ENCODE data around the gene PDPN. TPM values are rescaled to one million over a fixed set of nuclear protein-coding genes. Genes with fewer than 3 reads are reported as not detected.

PDPN gene
- polyA plus RNA-seq, 12 donors: 16.8 to 45.6 (median 37.9) TPM; not detected in 1

Other genes starting within 250 kb of the PDPN start
- gene PRAMEF14, start 236.7 kb upstream of the PDPN start, polyA plus RNA-seq (ENCODE audit: insufficient read length in 12 of 12): not detected
- not detected for gene PRAMEF19, start 211.9 kb upstream of the PDPN start, polyA plus RNA-seq (ENCODE audit: insufficient read length in 12 of 12)
- gene PRAMEF17, start 194.2 kb upstream of the PDPN start, polyA plus RNA-seq (ENCODE audit: insufficient read length in 12 of 12): not detected
- under 1 TPM in 1 of 12 donors, not detected in 11; 0.16 TPM for gene PRAMEF20, start 173.4 kb upstream of the PDPN start, polyA plus RNA-seq (ENCODE audit: insufficient read length in 12 of 12)
- 10 to 100 TPM in 11 of 12 donors, not detected in 1; 13.4 to 77.1 (median 29.4) TPM for gene LRRC38, start 69.8 kb upstream of the PDPN start, polyA plus RNA-seq (ENCODE audit: insufficient read length in 12 of 12)
- 10 to 100 TPM in 11 of 12 donors, not detected in 1; 34.1 to 68.8 (median 38.5) TPM for gene PRDM2, start 116.4 kb downstream of the PDPN start, polyA plus RNA-seq (ENCODE audit: insufficient read length in 12 of 12)

Measured in muscle of arm (tissue), 12 donors.